Fibroblast of skin of back (primary cell): Measurements from ENCODE around the gene GUCD1.
A peak's percentile ranks its signal among the peaks of the same experiment; 100 is the strongest.

ENCODE experiments used
- DNase-seq: peaks from one replicate; pipeline ENCODE4 v3.0.0-alpha.2; 2013

The GUCD1 gene

DNA sequence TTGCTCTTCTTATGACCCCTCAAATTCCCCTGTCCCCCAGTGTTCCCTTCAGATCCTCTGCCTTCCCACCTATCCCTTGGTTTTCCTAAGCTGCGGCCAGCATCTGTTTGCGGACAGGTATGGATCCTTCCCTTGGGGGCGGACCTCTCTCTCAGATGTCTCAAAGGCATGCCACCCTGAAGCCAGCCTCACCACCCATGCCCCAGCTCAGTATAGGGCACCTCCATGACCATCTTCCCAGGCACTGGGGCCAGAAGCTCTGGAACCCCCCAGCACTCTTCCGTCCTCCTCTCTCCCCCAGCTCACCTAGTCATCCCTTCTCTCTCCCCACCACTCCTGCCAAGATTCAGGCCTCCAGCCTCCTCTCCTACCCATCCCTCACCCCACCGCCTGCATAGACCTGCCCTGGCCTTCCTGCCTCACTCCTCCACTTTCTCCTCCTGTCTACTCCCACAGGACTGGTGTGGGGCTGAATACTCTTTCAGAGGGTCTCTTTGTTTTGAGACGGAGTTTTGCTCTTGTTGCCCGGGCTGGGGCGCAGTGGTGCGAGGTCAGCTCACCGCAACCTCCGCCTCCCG is 35.7 kb upstream of the GUCD1 start:
- no peak for DNase-seq

DNA sequence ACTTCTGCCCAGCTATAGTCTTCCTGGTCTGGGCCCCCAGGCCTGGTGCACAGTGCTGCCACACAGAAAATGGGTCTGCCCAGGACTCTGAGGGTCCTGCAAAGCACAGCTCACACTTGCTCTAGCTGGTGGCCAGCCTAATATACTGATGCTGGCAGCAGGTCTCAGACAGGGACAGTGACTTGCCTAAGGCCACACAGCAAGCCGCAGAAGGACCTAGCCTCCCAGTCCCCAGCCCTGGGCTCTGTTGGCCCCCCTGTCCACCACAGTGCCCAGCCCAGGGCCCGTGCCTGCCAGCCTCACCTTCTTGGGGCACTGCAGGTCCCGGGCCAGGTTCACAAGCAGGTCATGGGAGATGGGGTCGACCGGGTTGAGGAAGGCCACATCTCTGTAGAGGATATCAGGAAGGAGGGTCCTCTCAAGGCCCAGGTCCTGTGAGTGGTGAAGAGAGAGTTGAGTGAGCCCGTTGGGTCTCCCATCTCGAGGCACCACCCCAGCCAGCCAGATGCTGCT is 34.6 kb upstream of the GUCD1 start:
- DNase-seq, result no peak

DNA sequence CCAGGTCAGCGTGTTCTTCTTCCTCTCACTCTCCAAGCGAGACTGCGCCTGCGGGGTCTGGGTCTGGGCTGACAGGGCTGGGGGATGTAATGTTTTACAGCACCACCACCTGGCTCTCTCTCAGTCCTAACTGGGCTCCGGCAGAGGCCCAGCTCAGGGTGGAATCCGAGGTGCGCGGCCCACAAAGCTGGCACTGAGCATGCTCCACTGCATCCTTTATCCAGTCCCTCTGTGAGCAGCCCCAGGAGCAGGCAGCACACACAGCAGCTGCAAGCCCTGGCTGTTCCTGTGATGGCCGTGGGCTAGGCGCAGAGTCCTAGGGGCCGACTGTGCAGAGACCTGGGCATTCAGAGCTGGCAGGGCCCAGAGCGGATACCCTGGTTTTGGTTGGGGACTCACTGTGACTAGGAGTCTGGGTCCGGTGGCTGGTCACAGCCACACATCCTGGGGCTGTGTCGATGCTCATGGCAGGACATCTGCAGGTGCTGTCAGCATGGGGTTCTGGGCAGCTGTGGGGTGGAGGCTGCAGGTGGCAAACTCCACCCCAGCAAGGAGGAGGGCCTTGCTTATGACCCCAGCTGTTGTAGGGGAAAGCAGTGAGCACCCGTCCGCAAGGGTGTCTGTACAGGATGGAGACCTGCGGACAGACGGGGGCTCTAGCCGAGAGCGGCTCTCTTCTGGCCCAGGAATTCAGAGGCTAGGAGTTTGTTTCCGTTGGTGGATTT is 34.0 kb upstream of the GUCD1 start:
- no peak for DNase-seq

DNA sequence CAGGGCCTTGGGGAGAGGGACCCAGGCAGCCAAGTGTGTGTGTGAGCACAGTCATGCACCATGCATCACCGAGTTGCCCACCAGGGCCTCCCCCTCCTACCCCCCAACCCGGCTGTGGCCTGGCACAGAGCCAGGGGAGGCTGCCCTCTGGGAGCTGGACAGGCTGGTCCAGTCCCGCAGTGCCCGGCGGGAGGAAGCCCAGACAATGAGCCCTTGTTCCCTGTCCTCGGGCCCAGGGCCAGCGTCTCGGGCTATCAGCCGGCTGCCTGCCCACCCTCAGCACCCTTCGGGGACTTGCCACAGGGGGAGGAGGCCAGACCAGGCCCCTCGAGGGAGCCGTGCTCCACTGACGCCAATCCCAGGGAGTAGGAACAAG is 33.4 kb upstream of the GUCD1 start:
- DNase-seq, result no peak

DNA sequence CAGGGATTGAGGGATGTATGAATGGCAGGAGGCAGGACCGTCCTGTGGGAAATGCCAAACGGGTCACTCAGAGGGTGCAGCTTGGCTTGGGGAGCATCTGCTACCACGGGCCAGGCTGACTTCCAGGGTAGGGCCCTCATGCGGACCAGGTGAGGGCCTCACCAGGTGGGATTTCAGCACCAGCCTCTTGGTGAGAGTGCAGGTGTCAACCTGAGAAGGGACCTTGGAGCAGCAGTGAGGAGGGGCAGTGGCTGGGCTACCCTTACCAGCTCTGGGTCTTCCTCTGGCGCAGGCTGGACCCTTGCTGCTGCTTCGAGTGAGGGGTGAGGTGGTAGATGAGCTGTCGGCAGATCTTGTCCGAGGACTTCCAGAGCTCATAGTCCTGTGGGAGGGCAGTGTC is 33.0 kb upstream of the GUCD1 start:
- no peak for DNase-seq

DNA sequence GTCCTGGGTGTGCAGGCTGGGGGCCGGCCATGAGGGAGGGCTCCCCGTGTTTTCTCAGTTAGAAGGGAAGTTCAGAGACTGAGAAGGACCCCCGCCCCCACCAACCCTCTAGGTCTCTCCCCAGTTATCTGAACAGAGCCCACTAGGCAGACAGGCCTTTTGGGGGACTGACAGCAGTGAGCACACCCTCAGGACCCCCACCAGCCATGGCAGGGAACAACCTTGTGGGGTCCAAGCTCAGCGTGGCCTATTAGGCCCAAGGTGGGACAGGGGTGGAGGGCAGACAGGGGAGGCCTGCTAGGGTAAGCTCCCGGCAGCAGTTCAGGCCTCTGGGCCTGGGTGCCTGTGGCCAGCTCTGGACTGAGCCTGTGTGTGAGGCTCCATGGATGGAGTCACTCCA is 32.3 kb upstream of the GUCD1 start:
- DNase-seq, result no peak

DNA sequence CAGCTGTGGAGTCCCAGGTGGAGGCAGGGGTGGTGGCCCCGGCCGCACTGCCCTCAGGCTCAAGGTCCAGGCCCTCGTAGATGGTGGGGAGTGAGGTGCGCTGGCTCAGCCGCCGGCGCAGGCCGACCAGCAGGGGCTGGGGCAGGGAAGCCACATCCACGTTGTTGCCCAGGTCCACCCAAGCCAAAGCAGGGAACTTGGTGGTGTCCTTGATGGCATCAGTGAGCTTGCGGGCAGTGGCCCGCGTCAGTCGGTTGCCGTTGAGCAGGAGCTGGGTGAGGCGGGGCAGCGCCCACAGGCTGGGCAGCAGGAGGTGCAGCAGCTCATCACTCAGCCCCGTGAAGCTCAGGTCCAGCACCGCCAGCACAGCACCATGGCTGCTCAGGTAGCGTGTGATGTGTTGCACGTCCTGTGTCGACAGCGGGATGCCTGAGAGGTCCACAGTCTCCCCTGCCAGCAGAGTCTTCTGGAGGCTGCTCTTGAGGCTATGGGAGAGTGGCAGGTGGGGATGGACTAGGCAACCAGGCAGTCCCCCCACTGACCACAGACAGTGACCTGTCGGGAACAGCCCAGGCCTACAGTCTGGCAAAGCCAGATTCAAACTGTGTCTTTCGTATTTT is 31.1 kb upstream of the GUCD1 start:
- no peak for DNase-seq

DNA sequence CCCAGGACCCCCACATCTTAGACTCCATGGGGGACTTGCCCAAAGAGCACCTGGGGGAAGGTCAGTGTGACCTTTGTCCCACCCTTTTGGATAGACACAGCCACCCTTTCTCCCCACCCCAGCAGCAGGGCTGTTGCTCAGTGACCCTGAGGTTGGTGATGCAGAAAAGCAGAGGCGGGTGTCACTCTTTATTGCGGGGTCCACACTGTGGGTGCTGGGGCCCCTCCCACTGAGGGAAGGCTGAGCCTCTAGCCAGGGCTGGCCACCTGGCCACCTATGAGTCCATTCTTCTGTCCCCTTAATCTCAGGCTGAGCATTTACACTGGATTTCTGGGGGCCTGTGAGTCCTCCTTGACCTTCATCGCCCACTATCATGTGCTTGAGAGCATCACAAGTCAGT is 30.5 kb upstream of the GUCD1 start:
- no peak for DNase-seq

DNA sequence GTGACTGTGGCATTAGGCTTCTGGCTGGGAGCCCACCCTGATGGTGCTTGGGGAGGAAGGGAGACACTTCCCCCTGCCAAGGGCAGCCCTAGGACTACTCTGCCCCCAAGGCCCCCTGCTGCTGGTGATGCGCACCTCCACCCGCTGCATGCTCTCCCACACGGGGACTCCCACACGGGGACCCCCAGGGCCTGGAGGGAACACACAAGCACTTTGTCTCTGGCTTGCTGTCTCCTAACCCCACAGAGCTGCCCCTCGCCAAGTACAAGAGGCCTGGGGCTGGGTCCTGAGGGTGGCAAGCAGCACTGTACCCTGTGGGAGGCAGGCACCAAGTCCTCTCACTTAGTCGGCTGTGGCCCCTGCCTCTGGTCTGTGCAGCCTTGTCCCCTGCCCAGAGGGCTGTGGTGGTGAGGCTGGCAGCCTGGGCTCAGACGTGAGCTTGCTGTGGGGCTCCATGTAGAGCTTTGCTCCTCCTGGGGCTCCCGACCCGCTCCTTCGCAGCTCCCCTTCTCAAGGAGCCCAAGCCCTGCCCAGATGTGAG is 30.0 kb upstream of the GUCD1 start:
- no peak for DNase-seq

DNA sequence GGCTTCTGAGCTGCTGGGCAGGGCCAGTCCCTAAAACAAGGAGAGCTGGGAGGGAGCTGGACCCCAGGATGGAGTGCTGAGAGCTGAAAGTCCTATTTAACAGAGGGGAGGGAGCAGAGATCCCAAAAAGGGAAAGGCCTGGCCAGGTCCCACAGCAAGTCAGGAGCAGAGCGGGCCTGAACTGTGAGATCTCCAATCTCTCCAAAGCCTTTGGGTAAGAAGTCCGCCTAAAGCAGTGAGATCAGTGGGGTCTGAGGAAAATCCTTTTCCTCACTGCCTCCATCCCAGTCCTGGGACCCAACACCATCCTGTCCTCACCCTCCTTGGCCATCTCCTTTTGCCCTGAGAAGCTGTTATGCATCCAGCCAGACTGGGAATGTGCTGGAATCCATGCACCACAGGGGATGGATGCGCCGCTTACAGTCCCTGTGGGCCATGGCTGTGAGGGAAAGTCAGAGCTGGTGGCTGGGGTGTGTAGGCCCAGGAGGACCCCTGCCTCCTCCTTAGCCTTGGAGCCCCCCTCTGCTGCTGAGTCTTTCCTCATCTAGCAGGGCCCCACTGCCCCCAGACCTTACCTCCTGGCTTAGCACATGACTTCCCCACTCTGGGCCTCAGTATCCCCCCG is 29.3 kb upstream of the GUCD1 start:
- DNase-seq, result no peak

DNA sequence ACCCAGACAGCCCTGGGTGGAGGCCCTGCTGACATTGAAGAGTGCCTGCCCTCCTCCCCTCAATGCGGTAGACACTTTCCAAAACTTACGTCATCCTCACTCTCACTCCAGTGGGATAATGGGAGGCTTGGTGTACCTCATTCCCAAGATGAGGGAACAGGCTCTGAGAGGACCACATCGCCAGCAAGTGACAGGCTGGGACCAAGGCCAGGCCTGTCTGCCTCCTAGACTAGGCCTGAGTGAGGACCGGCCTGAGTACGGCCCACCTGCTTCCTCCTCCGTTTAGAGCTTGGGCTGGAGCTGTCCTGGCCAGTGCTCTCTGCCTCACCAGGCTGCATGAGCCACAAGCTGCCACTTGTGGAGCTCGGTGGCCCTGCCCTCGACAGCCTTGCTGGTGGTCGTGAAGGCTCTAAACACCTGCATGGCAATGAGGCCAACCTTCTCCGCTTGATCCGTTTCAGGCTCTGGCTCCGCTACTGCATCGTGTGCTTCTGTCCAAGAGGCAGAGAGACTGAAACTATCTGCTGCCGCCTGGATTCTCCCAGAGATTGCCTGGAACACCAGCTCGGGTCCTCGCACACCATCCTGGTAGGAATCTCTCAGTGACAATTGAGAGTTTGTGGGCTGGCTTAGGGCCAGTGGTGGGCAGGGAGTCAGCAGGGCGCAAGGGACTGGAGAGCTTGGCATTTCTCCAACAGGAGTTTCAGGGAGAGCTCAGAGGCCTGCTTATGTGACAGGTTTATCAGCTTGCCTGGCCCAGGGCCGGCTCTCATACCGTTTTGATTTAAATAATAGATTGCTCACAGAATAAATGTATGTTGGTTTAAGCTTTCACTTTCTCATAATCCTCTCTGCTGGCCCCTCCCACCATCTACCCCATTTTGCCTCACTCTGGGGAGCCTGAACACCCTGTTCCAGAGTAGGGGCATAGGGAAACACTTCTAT is 28.6 kb upstream of the GUCD1 start:
- DNase-seq, result peak; percentile 30

DNA sequence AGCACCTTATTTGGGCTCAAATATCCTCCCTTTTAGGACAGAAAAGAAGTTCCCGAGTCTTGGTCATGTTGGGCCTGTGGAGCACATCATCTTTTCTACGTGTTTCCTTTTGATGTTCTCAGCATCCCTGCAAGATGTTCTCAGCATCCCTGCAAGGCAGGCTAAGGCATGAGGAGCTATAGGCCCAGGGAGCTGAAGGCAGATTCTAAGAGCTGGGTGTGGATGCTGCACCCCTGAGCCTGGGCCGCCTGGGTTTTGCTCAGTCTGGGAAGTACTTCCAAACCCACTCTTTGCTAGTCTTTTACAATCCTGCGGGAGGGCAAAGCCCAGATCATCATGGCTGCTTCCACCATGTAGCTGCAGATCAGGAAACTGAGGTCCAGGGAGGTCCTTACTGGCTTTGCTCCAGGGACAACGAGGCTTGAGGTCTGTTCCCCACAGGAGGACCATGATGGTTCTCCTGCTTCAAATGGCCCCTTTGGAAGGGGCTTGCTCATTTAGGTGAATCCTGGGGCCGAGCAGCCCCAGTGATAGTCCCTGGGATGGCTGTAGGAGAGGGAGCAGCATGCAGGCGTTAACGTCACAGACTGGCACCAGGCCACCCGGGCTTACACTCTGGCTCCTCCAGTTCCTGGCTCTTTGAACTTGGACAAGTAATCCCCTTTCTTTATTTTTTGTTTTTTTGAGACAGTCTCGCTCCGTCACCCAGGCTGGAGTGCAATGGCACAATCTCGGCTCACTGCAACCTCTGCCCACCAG is 27.3 kb upstream of the GUCD1 start:
- DNase-seq, result no peak

DNA sequence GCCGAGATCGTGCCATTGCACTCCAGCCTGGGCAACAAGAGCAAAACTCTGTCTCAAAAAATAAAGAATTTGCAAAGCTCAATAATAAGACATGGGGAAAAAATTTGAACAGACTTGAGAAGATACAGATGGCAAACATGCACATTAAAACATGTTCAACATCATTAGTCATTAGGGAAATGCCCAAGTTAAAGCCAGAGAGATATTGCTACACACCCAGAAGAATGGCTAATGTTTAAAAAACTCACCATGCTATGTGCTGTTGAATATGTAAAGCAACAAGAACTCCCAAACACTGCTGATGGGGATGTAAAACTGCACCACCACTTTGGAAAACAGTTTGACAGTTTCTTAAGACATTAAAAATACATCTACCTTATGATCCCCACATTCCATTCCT is 25.3 kb upstream of the GUCD1 start:
- peak; percentile 63 for DNase-seq

DNA sequence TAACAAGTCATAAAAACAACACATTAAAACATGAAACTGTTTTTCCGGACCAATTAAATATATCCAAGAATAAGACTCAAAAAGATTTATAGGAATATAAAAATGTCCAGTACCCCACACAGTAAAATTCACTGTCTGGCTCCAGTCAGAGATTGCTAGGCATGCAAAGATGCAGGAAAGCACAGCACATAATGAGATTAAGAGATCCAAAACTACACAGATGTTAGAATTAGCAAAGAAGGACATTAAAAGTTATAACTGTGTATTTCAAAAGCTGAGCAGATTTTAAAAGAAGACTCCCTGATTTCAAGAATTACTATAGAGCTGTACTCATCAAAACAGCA is 24.3 kb upstream of the GUCD1 start:
- no peak for DNase-seq

DNA sequence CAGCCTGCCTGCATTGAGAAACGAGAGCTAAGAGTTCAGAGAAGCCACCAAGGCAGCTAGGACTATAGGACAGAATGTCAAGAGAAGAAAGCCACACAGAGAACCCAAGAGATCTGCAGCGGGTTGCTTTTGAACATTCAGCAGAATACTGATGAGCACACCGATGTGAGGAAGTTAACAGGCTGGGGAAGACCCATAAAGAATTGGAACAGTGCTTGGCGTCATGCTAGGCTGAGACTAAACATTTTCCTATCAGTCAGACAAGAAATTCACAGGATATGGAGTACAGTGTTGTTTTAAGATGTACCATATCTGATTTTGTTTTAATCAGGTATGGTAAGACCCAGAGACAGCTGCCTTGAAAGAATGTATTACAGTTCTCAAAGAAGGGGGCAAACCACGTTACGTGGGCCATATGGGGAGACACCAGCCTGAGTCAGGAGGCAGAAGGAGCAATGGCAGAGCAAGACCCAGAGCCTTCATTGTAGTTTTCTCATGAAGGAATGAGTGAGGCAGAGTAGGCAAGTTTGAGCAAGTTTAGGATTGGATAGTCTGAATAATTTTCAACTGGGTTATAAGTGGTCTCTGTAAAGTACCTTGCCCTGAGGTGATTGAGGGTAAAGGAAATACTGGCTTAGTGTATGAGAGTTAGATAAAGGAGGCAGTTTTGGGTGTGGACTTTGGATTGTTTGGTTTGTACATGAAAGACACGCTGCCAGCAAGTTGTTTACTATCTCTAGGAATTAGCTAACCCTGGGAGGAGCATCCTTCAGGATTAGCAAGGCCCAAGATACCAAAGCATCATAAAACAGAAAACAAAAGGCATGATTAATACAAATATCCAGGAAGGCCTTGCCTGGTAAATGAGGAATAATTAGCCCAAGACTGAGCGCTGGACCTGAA is 23.7 kb upstream of the GUCD1 start:
- DNase-seq, result no peak

DNA sequence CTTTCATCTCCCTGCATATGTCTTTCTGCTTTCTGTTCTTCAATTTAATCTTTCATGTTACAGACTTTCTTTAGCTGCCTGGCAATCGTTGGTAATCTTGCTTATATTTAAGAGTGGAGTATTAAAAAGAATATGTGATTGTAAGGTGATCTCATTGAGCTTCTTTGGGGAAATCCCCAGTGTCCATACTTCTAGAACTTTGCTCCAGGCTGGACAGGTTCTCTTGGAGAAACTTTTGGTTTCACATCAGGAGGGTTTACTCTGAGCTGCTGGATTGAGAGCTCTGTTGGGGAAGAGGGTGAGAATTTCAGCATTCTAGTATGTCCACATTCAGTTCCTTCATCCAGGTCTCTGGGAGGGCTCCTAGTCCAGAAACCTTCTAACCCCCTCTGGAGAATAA is 21.8 kb upstream of the GUCD1 start:
- DNase-seq, result no peak

DNA sequence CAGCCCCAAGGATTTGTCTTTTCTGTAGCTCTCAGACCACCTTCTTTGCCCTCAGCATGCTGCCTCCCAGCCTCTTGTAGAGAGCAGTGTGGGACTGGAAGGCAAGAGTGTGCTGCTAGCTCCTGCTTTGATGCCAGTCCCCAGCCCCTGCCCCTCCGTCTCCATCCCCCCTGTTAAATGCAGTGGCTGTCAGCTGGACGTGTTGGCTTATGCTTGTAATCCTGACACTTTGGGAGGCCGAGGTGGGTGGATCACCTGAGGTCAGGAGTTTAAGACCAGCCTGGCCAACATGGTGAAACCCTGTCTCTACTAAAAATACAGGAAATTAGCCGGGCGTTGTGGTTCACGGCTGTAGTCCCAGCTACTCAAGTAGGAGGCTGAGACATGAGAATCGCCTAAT is 16.3 kb upstream of the GUCD1 start:
- DNase-seq, result no peak

DNA sequence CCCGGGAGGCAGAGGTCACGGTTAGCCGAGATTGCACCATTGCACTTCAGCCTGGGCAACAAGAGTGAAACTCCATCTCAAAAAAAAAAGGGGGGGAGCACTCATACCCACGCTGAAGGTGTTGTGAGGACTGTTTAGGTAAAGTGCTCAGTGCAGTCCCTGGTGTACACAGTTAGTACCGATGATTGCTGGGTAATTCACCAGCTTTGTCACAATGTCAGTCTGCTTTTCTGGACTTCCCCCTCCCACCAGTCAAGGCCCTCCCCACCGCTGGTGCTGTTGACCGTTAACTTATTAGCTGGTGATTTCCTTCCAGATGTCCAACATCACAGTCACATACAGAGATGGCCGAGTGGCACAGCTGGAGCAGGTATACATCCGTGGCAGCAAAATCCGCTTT is 12.7 kb upstream of the GUCD1 start:
- no peak for DNase-seq

DNA sequence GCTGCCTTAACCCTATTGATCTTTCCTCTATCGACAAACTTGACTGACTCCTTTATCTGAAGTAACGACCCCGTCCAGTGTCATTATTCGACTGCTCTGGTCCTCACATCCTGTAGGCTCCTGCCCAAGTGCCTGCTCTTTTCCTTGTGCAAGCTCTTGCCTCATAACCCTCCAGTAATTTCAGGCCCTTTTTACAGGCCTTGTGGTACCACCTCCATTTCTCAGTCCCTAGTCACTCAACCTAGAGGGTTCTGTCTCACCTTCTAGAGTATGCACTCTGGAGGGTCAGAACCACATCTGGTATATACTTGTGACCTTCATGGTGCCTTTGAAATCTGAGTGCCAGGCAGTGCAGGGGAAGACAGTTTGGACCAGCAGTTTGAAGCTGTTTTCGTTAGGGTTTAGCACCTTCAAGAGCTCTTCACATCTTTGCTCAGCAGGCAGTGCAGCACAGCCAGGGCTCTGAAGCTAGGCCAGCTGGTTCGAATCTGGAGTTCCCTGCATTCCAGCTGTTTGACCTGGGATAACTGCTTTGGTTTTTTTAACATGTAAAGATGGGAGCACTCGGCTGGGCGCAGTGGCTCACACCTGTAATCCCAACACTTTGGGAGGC is 12.1 kb upstream of the GUCD1 start:
- no peak for DNase-seq

DNA sequence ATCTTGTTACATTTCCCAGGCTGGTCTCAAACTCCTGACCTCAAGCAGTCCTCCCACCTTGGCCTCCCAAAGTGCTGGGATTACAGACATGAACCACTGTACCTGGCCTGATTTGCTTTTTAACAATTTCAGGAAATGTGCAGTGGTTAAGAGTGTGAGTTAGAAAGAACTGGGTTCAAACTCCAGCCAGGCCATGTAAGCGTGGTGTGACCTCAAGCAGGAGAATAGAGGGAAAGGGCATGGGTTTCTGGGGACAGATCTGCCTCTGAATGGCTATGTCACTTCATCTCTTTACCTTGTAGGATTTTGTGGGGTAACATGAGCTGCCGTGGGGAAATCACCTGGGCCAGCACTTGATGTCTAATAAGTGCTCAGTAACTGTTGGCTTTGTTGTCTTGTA is 10.1 kb upstream of the GUCD1 start:
- DNase-seq, result no peak
